Measurements from ENCODE around the gene MAP4K1. TPM values are rescaled to one million over a fixed set of nuclear protein-coding genes. Genes with fewer than 3 reads are reported as not detected.

Gene MAP4K1
- total and polyA plus RNA-seq, 2 of the 13 experiments (the other 11 are each of a cell fraction or from before 2014, with no cell fraction given) = 0.24 to 0.89 TPM

GRCh38 chr19:38665219-38665931 lies 47.6 kb upstream of the MAP4K1 start:
- in situ Hi-C loops (cut with HindIII; ENCODE audit: extremely low pct_ligation_motif_present, low pct_unique_long_range_greater_than_20kb) = no loop called here
- POLR2A ChIA-PET = interaction anchor here (1.0 to 1.4 kb wide), 4 partner anchors 8 to 166 kb away, joined by 3 to 4 read pairs (median 4); partner anchors contain the start of gene ECH1
- CTCF ChIA-PET (ENCODE audit: low intra/inter-chr PET ratio, low total read pairs) = no interaction called here
- TF ChIP-seq ESRRA (CRISPR knock-in tag; IDR thresholded peaks at IDR 0.05; ENCODE audit: low read depth) (no peak), ZNF557 (CRISPR knock-in tag; IDR thresholded peaks at IDR 0.05) (no peak), ZEB1 (IDR thresholded peaks at IDR 0.05; ENCODE audit: insufficient replicate concordance, low read depth) (no peak), ADNP (CRISPR knock-in tag; IDR thresholded peaks at IDR 0.05) (no peak), IRF1 (CRISPR knock-in tag; IDR thresholded peaks at IDR 0.05; ENCODE audit: low read depth) (no peak), ELF1 (CRISPR knock-in tag; IDR thresholded peaks at IDR 0.05) (no peak), ZBTB49 (CRISPR knock-in tag; IDR thresholded peaks at IDR 0.05; ENCODE audit: borderline replicate concordance) (no peak), U2AF2 (IDR thresholded peaks at IDR 0.05; ENCODE audit: low read depth, low read length) (no peak), SCMH1 (CRISPR knock-in tag; IDR thresholded peaks at IDR 0.05; ENCODE audit: borderline replicate concordance) (no peak), PAF1 (CRISPR knock-in tag; IDR thresholded peaks at IDR 0.05) (no peak), MIER2 (CRISPR knock-in tag; IDR thresholded peaks at IDR 0.05) (no peak)
- TF ChIP-seq, protein P1, sequence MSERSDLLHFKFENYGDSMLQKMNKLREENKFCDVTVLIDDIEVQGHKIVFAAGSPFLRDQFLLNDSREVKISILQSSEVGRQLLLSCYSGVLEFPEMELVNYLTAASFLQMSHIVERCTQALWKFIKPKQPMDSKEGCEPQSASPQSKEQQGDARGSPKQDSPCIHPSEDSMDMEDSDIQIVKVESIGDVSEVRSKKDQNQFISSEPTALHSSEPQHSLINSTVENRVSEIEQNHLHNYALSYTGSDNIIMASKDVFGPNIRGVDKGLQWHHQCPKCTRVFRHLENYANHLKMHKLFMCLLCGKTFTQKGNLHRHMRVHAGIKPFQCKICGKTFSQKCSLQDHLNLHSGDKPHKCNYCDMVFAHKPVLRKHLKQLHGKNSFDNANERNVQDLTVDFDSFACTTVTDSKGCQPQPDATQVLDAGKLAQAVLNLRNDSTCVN (CRISPR knock-in tag; IDR thresholded peaks at IDR 0.05; ENCODE audit: borderline replicate concordance) = no peak
- TF ChIP-seq, protein P2, sequence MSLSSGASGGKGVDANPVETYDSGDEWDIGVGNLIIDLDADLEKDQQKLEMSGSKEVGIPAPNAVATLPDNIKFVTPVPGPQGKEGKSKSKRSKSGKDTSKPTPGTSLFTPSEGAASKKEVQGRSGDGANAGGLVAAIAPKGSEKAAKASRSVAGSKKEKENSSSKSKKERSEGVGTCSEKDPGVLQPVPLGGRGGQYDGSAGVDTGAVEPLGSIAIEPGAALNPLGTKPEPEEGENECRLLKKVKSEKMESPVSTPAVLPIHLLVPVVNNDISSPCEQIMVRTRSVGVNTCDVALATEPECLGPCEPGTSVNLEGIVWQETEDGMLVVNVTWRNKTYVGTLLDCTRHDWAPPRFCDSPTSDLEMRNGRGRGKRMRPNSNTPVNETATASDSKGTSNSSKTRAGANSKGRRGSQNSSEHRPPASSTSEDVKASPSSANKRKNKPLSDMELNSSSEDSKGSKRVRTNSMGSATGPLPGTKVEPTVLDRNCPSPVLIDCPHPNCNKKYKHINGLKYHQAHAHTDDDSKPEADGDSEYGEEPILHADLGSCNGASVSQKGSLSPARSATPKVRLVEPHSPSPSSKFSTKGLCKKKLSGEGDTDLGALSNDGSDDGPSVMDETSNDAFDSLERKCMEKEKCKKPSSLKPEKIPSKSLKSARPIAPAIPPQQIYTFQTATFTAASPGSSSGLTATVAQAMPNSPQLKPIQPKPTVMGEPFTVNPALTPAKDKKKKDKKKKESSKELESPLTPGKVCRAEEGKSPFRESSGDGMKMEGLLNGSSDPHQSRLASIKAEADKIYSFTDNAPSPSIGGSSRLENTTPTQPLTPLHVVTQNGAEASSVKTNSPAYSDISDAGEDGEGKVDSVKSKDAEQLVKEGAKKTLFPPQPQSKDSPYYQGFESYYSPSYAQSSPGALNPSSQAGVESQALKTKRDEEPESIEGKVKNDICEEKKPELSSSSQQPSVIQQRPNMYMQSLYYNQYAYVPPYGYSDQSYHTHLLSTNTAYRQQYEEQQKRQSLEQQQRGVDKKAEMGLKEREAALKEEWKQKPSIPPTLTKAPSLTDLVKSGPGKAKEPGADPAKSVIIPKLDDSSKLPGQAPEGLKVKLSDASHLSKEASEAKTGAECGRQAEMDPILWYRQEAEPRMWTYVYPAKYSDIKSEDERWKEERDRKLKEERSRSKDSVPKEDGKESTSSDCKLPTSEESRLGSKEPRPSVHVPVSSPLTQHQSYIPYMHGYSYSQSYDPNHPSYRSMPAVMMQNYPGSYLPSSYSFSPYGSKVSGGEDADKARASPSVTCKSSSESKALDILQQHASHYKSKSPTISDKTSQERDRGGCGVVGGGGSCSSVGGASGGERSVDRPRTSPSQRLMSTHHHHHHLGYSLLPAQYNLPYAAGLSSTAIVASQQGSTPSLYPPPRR (CRISPR knock-in tag; IDR thresholded peaks at IDR 0.05; ENCODE audit: borderline replicate concordance) = no peak
- TF ChIP-seq, protein P3, sequence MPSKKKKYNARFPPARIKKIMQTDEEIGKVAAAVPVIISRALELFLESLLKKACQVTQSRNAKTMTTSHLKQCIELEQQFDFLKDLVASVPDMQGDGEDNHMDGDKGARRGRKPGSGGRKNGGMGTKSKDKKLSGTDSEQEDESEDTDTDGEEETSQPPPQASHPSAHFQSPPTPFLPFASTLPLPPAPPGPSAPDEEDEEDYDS (CRISPR knock-in tag; IDR thresholded peaks at IDR 0.05) = no peak

More at GRCh38 chr19:38665219-38665931, 47.6 kb upstream of the MAP4K1 start:
- ATAC-seq (no peak; the same call in 2 of the 3 replicates), DNase-seq (ENCODE audit: low spot score) (no peak), FAIRE-seq (no peak)
- Histone ChIP-seq H3K4me1 (ENCODE audit: insufficient read depth, low read length) (peaks cover 98% of the 10 kb centered on the region), H3K27ac (ENCODE audit: extremely low read length, insufficient read depth, low read length) (peak overlapping the region; percentile 44), H4K20me1 (ENCODE audit: insufficient read depth, low read length) (peaks cover 80% of the 10 kb centered on the region), H3K9me3 (ENCODE audit: low read length) (no peaks in the 10 kb centered on the region), H3K79me2 (ENCODE audit: insufficient read depth, low read length) (peaks cover 97% of the 10 kb centered on the region), H3K36me3 (replicated peaks in 1 of 2; ENCODE audit: control insufficient read depth in 1 of 2, insufficient read depth in 2 of 2, low read length in 2 of 2) (peaks cover 20 to 66% of the 10 kb centered on the region in 2 experiments), H2AFZ (ENCODE audit: low read length) (no peak overlapping the region), H3K9ac (ENCODE audit: insufficient read depth, low read depth, low read length) (0 out of 2 replicates have a peak overlapping the region, but pooled peaks have one; percentile 13), H3K4me3 (replicated peaks in 1 of 3; ENCODE audit: insufficient read depth in 1 of 3, low read depth in 2 of 3, low read length in 3 of 3) (0 out of 6 replicates have a peak overlapping the region, but pooled peaks of 1 of the 3 experiments have one; percentile 4), H3K27me3 (ENCODE audit: control insufficient read depth in 1 of 2, insufficient read depth in 2 of 2, low read length in 2 of 2) (no peaks in the 10 kb centered on the region), H3K4me2 (ENCODE audit: low read depth, low read length) (peak overlapping the region; percentile 45)
- BruUV-seq (replicated peaks) = no TSS peak
- 54% methylated on average over 6 of the region's 13 CpGs for WGBS (ENCODE audit: low lambda C conversion rate)
- intact Hi-C loops (cut with micrococcal nuclease; ENCODE audit: unreplicated experiment) = no loop called here

Measured in HepG2 (cell line).